Thyroid gland (tissue), 4 donors: Measurements from ENCODE around the gene PTGFR.

Experiments
- CTCF ChIP-seq, 6 experiments: fragments of 200-600 bp in 3 of 6; fragments of 450-650 bp in 3 of 6; sonication (generic) in 3 of 6; IDR thresholded peaks; one replicate each; pipeline ENCODE4 v1.5.1; 2016 to 2019; ENCODE audit warnings: antibody characterized with exemption in 6 of 6, mild to moderate bottlenecking in 2 of 6, inconsistent platforms in 1 of 6, moderate library complexity in 1 of 6
- POLR2A ChIP-seq, 2 donors: fragments of 450-650 bp; IDR thresholded peaks; one replicate each; pipeline ENCODE4 v1.6.1; 2017; ENCODE audit warnings: antibody characterized with exemption in 2 of 2, mild to moderate bottlenecking in 2 of 2, moderate library complexity in 1 of 2

- no peak for TF ChIP-seq CTCF (IDR thresholded peaks at IDR 0.05)
- no peak for TF ChIP-seq POLR2A (IDR thresholded peaks at IDR 0.05)
Observed at GRCh38 chr1:78549331-78549730, 58.6 kb downstream of the PTGFR start.
